ENCODE results near the gene SCYGR7.

DNA sequence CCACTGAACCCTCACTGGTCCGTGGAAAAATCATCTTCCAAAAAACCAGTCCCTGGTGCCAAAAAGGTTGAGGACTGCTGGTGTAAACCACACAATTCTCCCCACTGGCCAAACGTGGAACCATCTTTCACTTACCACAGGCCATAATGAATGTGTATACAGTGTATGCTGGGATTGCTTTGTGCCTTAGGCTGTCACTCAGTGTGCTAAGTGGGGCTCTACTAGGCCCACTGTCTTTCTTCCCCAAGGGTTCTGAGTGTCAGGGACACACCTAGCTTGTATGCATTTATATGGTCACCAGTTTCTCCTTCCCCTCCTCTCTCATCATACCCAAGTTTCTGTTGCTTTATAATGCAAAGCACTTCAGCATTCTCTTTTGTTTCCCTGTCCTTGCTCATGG, 44.8 kb downstream of the SCYGR7 start:
- TF ChIP-seq EZH2 (IDR thresholded peaks at IDR 0.05) (no peak), POLR2AphosphoS5 (IDR thresholded peaks at IDR 0.05; ENCODE audit: borderline replicate concordance, low read depth, low read length) (no peak), FOXP2 (optimal IDR thresholded peaks at IDR 0.05; ENCODE audit: control extremely low read depth, extremely low read length, insufficient read depth) (no peak)

All from SK-N-MC (cell line).